TTC549 (cell line): ENCODE results near the gene PRR18.

Source experiments
- FAIRE-seq: peaks from 2 replicates; lab custom pipeline; 2012; peaks lifted over from hg19 to GRCh38; lab: Jason Lieb, UNC

Gene PRR18

GRCh38 chr6:166333172-166333995 lies 25.2 kb upstream of the PRR18 start:
- no peak for FAIRE-seq

GRCh38 chr6:166331503-166332415 lies 23.6 kb upstream of the PRR18 start:
- no peak for FAIRE-seq

GRCh38 chr6:166330612-166331011 lies 22.4 kb upstream of the PRR18 start:
- FAIRE-seq: no peak

- FAIRE-seq: no peak
Observed at GRCh38 chr6:166325383-166326042, 17.3 kb upstream of the PRR18 start.

GRCh38 chr6:166323395-166323794 lies 15.2 kb upstream of the PRR18 start:
- no peak for FAIRE-seq

GRCh38 chr6:166318649-166319600 lies 10.7 kb upstream of the PRR18 start:
- FAIRE-seq: no peak

- FAIRE-seq: no peak
Observed at GRCh38 chr6:166318227-166318626, 10.0 kb upstream of the PRR18 start.

- no peak for FAIRE-seq
Observed at GRCh38 chr6:166317261-166318212, 9.3 kb upstream of the PRR18 start.

GRCh38 chr6:166315436-166315835 lies 7.2 kb upstream of the PRR18 start:
- FAIRE-seq: no peak

- no peak for FAIRE-seq
Observed at GRCh38 chr6:166314454-166314853, 6.3 kb upstream of the PRR18 start.

- FAIRE-seq: no peak
Observed at GRCh38 chr6:166313255-166314070, 5.3 kb upstream of the PRR18 start.

GRCh38 chr6:166312832-166313231 lies 4.6 kb upstream of the PRR18 start:
- FAIRE-seq: no peak

GRCh38 chr6:166310634-166311033 lies 2.4 kb upstream of the PRR18 start:
- FAIRE-seq: no peak

GRCh38 chr6:166309977-166310376 lies 1.8 kb upstream of the PRR18 start:
- no peak for FAIRE-seq

- FAIRE-seq: no peak
Observed at GRCh38 chr6:166308769-166309589, 787 bp upstream of the PRR18 start.

GRCh38 chr6:166307082-166308032 lies 835 bp downstream of the PRR18 start:
- no peak for FAIRE-seq

- FAIRE-seq: no peak
Observed at GRCh38 chr6:166306378-166307081, 1.7 kb downstream of the PRR18 start.
